ENCODE measurements around the gene TRMT11. TPM values are rescaled to one million over a fixed set of nuclear protein-coding genes. Genes with fewer than 3 reads are reported as not detected.

TRMT11 gene
- total and polyA plus RNA-seq, 2 of the 13 experiments (the other 11 are each of a cell fraction or from before 2014, with no cell fraction given) = 42.2 to 81.9 TPM

DNA sequence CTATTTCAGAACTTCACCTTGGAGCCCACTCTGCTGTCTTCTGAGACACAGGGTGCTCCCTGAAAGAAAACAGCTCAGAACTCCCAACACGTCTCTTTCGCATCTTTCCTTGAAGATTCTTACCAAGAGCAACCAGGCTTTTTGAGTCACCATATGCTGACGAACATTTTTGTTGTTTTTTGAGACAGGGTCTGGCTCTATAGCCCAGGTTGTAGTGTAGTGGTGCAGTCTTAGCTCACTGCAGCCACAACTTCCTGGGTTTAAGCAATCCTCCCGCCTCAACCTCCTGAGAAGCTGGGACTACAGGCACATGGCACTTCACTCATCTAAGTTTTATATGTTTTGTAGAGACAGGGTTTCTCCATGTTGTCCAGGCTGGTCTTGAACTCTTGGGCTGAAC, 68.5 kb downstream of the TRMT11 start:
- DNase-seq (ENCODE audit: low spot score) (no peak), FAIRE-seq (no peak), ATAC-seq (no peak)
- H3K4me2 ChIP-seq (ENCODE audit: low read depth, low read length) = no peak overlapping the region
- no peaks in the 10 kb centered on the region for H3K9me3 ChIP-seq (ENCODE audit: low read length)
- H3K9ac ChIP-seq (ENCODE audit: insufficient read depth, low read depth, low read length) = no peak overlapping the region
- H3K4me3 ChIP-seq (replicated peaks in 1 of 3; ENCODE audit: insufficient read depth in 1 of 3, low read depth in 2 of 3, low read length in 3 of 3) = no peak overlapping the region
- no peak for TF ChIP-seq ZNF205 (CRISPR knock-in tag; IDR thresholded peaks at IDR 0.05)
- TF ChIP-seq, protein P1, sequence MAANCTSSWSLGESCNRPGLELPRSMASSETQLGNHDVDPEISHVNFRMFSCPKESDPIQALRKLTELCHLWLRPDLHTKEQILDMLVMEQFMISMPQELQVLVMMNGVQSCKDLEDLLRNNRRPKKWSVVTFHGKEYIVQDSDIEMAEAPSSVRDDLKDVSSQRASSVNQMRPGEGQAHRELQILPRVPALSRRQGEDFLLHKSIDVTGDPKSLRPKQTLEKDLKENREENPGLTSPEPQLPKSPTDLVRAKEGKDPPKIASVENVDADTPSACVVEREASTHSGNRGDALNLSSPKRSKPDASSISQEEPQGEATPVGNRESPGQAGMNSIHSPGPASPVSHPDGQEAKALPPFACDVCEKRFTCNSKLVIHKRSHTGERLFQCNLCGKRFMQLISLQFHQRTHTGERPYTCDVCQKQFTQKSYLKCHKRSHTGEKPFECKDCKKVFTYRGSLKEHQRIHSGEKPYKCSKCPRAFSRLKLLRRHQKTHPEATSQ (CRISPR knock-in tag; IDR thresholded peaks at IDR 0.05; ENCODE audit: borderline replicate concordance) = 0 out of 2 replicates have a peak, but pooled peaks have one; percentile 19
- no peak overlapping the region for H3K27ac ChIP-seq (ENCODE audit: extremely low read length, insufficient read depth, low read length)
- in situ Hi-C loops (cut with HindIII; ENCODE audit: extremely low pct_ligation_motif_present, low pct_unique_long_range_greater_than_20kb) (no loop called here), intact Hi-C loops (cut with micrococcal nuclease; ENCODE audit: unreplicated experiment) (no loop called here)
- H3K27me3 ChIP-seq (ENCODE audit: control insufficient read depth in 1 of 2, insufficient read depth in 2 of 2, low read length in 2 of 2) = no peaks in the 10 kb centered on the region
- 96% methylated on average over 4 of the region's 4 CpGs for WGBS (ENCODE audit: low lambda C conversion rate)
- no peaks in the 10 kb centered on the region for H3K79me2 ChIP-seq (ENCODE audit: insufficient read depth, low read length)
- peaks cover 9% of the 10 kb centered on the region for H3K4me1 ChIP-seq (ENCODE audit: insufficient read depth, low read length)
- no peaks in the 10 kb centered on the region for H4K20me1 ChIP-seq (ENCODE audit: insufficient read depth, low read length)
- BruUV-seq (replicated peaks) = no TSS peak
- peaks cover 6 to 16% of the 10 kb centered on the region in 2 experiments for H3K36me3 ChIP-seq (replicated peaks in 1 of 2; ENCODE audit: control insufficient read depth in 1 of 2, insufficient read depth in 2 of 2, low read length in 2 of 2)
- CTCF ChIA-PET (ENCODE audit: low intra/inter-chr PET ratio, low total read pairs) = no interaction called here
- POLR2A ChIA-PET = interaction anchor here (0.7 kb wide), 1 partner anchor 69 kb away, joined by 3 read pairs; the partner anchor contains the start of gene TRMT11
- no peak overlapping the region for H2AFZ ChIP-seq (ENCODE audit: low read length)

DNA sequence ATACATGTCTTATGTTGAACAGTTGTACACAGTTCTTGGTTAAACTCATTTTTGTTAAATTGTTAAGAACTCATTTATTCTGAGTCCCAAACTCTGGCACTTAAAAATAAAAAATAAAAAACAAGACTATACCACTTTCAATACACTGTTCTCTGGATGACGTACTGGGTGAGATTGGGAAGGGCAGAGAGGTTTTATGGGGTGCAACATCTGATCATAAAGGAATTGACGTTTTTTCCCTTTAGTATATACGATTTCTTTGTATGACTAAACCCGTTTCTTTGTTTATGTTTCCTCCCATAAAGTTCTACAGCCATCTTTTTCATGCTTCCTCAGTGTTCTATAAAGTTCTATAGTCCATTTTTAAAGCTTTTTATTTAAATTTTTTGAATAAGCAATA, 69.1 kb downstream of the TRMT11 start:
- intact Hi-C loops (cut with micrococcal nuclease; ENCODE audit: unreplicated experiment) = no loop called here
- H3K4me2 ChIP-seq (ENCODE audit: low read depth, low read length) = no peak overlapping the region
- no peaks in the 10 kb centered on the region for H3K9me3 ChIP-seq (ENCODE audit: low read length)
- H4K20me1 ChIP-seq (ENCODE audit: insufficient read depth, low read length) = no peaks in the 10 kb centered on the region
- ATAC-seq = no peak
- H3K4me3 ChIP-seq (replicated peaks in 1 of 3; ENCODE audit: insufficient read depth in 1 of 3, low read depth in 2 of 3, low read length in 3 of 3) = no peak overlapping the region
- DNase-seq (ENCODE audit: low spot score) = no peak
- 98% methylated on average over 4 of the region's 4 CpGs for WGBS (ENCODE audit: low lambda C conversion rate)
- no TSS peak for BruUV-seq (replicated peaks)
- CTCF ChIA-PET (ENCODE audit: low intra/inter-chr PET ratio, low total read pairs) = no interaction called here
- no peak overlapping the region for H3K27ac ChIP-seq (ENCODE audit: extremely low read length, insufficient read depth, low read length)
- peaks cover 2% of the 10 kb centered on the region for H3K4me1 ChIP-seq (ENCODE audit: insufficient read depth, low read length)
- no peaks in the 10 kb centered on the region for H3K27me3 ChIP-seq (ENCODE audit: control insufficient read depth in 1 of 2, insufficient read depth in 2 of 2, low read length in 2 of 2)
- H3K79me2 ChIP-seq (ENCODE audit: insufficient read depth, low read length) = no peaks in the 10 kb centered on the region
- POLR2A ChIA-PET = no interaction called here
- in situ Hi-C loops (cut with HindIII; ENCODE audit: extremely low pct_ligation_motif_present, low pct_unique_long_range_greater_than_20kb) = no loop called here
- H3K36me3 ChIP-seq (replicated peaks in 1 of 2; ENCODE audit: control insufficient read depth in 1 of 2, insufficient read depth in 2 of 2, low read length in 2 of 2) = peaks cover 8 to 19% of the 10 kb centered on the region in 2 experiments
- FAIRE-seq = no peak
- no peak overlapping the region for H3K9ac ChIP-seq (ENCODE audit: insufficient read depth, low read depth, low read length)
- H2AFZ ChIP-seq (ENCODE audit: low read length) = no peak overlapping the region
- no peak for TF ChIP-seq MLLT10 (CRISPR knock-in tag; IDR thresholded peaks at IDR 0.05)
- TF ChIP-seq ZSCAN21 (CRISPR knock-in tag; IDR thresholded peaks at IDR 0.05; ENCODE audit: borderline replicate concordance) = no peak
- no peak for TF ChIP-seq KLF11 (CRISPR knock-in tag; IDR thresholded peaks at IDR 0.05)
- TF ChIP-seq, protein P2, sequence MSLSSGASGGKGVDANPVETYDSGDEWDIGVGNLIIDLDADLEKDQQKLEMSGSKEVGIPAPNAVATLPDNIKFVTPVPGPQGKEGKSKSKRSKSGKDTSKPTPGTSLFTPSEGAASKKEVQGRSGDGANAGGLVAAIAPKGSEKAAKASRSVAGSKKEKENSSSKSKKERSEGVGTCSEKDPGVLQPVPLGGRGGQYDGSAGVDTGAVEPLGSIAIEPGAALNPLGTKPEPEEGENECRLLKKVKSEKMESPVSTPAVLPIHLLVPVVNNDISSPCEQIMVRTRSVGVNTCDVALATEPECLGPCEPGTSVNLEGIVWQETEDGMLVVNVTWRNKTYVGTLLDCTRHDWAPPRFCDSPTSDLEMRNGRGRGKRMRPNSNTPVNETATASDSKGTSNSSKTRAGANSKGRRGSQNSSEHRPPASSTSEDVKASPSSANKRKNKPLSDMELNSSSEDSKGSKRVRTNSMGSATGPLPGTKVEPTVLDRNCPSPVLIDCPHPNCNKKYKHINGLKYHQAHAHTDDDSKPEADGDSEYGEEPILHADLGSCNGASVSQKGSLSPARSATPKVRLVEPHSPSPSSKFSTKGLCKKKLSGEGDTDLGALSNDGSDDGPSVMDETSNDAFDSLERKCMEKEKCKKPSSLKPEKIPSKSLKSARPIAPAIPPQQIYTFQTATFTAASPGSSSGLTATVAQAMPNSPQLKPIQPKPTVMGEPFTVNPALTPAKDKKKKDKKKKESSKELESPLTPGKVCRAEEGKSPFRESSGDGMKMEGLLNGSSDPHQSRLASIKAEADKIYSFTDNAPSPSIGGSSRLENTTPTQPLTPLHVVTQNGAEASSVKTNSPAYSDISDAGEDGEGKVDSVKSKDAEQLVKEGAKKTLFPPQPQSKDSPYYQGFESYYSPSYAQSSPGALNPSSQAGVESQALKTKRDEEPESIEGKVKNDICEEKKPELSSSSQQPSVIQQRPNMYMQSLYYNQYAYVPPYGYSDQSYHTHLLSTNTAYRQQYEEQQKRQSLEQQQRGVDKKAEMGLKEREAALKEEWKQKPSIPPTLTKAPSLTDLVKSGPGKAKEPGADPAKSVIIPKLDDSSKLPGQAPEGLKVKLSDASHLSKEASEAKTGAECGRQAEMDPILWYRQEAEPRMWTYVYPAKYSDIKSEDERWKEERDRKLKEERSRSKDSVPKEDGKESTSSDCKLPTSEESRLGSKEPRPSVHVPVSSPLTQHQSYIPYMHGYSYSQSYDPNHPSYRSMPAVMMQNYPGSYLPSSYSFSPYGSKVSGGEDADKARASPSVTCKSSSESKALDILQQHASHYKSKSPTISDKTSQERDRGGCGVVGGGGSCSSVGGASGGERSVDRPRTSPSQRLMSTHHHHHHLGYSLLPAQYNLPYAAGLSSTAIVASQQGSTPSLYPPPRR (CRISPR knock-in tag; IDR thresholded peaks at IDR 0.05; ENCODE audit: borderline replicate concordance) = no peak
- TF ChIP-seq ZNF749 (CRISPR knock-in tag; IDR thresholded peaks at IDR 0.05; ENCODE audit: borderline replicate concordance) = no peak
- no peak for TF ChIP-seq TBX2 (CRISPR knock-in tag; IDR thresholded peaks at IDR 0.05; ENCODE audit: borderline replicate concordance)
- no peak for TF ChIP-seq ATM (IDR thresholded peaks at IDR 0.05; ENCODE audit: borderline replicate concordance)
- TF ChIP-seq HNRNPK (IDR thresholded peaks at IDR 0.05; ENCODE audit: low read depth, low read length, poor library complexity, severe bottlenecking) = no peak
- no peak for TF ChIP-seq SCMH1 (CRISPR knock-in tag; IDR thresholded peaks at IDR 0.05; ENCODE audit: borderline replicate concordance)
- TF ChIP-seq HIVEP1 (CRISPR knock-in tag; IDR thresholded peaks at IDR 0.05) = no peak
- TF ChIP-seq POLR2A (IDR thresholded peaks at IDR 0.05; ENCODE audit: insufficient read depth in 1 of 2, low read depth in 2 of 2, low read length in 2 of 2) = no peak
- no peak for TF ChIP-seq CBX5 (CRISPR knock-in tag; IDR thresholded peaks at IDR 0.05; ENCODE audit: borderline replicate concordance)

All from HepG2 (cell line).